Loucy (cell line): ENCODE results near the gene WFDC10B.

Experiments used
- EZH2phosphoT487 ChIP-seq: fragments of 200-600 bp; IDR thresholded peaks from 2 replicates; pipeline ENCODE4 v1.6.1; 2018; ENCODE audit warnings: antibody characterized with exemption, mild to moderate bottlenecking, moderate library complexity, borderline replicate concordance
- TF ChIP-seq, protein P1 (sequence below): fragments of 200-600 bp; sonication (generic); conservative IDR thresholded peaks from 2 replicates; pipeline ENCODE4 v1.5.1; 2014; ENCODE audit warnings: mild to moderate bottlenecking, antibody characterized with exemption, low read length

DNA sequence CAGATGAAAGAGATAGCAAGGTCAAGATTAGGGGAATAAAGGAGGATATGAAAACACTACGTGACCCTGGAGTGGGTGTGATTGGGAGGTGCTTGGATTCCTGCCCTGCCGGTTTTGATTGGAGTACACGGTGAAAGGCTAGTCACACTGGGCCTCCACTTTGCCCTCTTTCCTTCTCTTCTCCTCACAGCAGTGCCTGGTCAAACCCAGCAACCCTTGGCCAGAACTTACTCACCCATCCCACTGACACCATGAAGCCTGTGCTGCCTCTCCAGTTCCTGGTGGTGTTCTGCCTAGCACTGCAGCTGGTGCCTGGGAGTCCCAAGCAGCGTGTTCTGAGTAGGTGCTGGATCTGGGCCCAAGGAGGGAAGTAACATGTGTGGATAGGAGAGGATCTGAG is 2.9 kb downstream of the WFDC10B start, which contains the start of gene WFDC13:
- TF ChIP-seq, protein P1, sequence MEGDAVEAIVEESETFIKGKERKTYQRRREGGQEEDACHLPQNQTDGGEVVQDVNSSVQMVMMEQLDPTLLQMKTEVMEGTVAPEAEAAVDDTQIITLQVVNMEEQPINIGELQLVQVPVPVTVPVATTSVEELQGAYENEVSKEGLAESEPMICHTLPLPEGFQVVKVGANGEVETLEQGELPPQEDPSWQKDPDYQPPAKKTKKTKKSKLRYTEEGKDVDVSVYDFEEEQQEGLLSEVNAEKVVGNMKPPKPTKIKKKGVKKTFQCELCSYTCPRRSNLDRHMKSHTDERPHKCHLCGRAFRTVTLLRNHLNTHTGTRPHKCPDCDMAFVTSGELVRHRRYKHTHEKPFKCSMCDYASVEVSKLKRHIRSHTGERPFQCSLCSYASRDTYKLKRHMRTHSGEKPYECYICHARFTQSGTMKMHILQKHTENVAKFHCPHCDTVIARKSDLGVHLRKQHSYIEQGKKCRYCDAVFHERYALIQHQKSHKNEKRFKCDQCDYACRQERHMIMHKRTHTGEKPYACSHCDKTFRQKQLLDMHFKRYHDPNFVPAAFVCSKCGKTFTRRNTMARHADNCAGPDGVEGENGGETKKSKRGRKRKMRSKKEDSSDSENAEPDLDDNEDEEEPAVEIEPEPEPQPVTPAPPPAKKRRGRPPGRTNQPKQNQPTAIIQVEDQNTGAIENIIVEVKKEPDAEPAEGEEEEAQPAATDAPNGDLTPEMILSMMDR, result no peak
- TF ChIP-seq EZH2phosphoT487, result no peak
